HCT116 (cell line): ENCODE results near the gene LRP1B. TPM values are rescaled to one million over a fixed set of nuclear protein-coding genes. Genes with fewer than 3 reads are reported as not detected.

ENCODE experiments used
- ATAC-seq: fragments of 200-7000 bp; cut with Tn5 transposase; 2 replicates; pipeline ENCODE4 v1.9.1; 2020; ENCODE audit warnings: mild to moderate bottlenecking, moderate library complexity
- BruUV-seq: library from RNA; stranded (reverse); fragments of 400-500 nt; replicated peaks from 2 replicates; lab custom pipeline; 2021; lab: Mats Ljungman, UMichigan
- CTCF ChIA-PET: fragments of 300-600 bp; sonication (Branson Sonifier 250); formaldehyde crosslinking; loops from one replicate; lab custom pipeline; 2021; ENCODE audit warnings: antibody characterized with exemption; lab: Charles Lee
- POLR2A ChIA-PET: fragments of 300-600, 350-600 bp; sonication (Branson Sonifier 250); formaldehyde crosslinking; loops from one replicate; lab custom pipeline; 2021; ENCODE audit warnings: antibody characterized with exemption; lab: Charles Lee
- RAD21 ChIA-PET, 2 experiments: fragments of 300-600 bp; sonication (Branson Sonifier 250); formaldehyde crosslinking; loops; one replicate each; lab custom pipeline; 2023; ENCODE audit warnings: low total read pairs in 2 of 2; ENCODE audit not compliant: uncharacterized antibody in 2 of 2, unreplicated experiment in 2 of 2, low non-redundant PET in 1 of 2; lab: Charles Lee
- DNase-seq: peaks from one replicate; pipeline ENCODE4 v3.0.0-alpha.2; 2010; ENCODE audit warnings: low read depth, low spot score
- H2AFZ ChIP-seq: fragments of 200-600 bp; shearing (Covaris generic), sonication (generic); 2 replicates; pipeline ENCODE4 v1.6.1; 2017; ENCODE audit warnings: low read depth, mixed run types, mixed read lengths, antibody characterized with exemption, low read length; ENCODE audit not compliant: poor library complexity, severe bottlenecking
- H3K27ac ChIP-seq: 2 replicates; pipeline ENCODE4 v1.5.1; 2012; ENCODE audit warnings: low read depth, low read length
- H3K27me3 ChIP-seq: fragments of 200-600 bp; sonication (generic); 2 replicates; pipeline ENCODE4 v1.6.1; 2016; ENCODE audit warnings: mixed run types, low read length, mixed read lengths; ENCODE audit not compliant: insufficient read depth
- H3K36me3 ChIP-seq, 2 experiments: fragments of 200-500 bp in 1 of 2; fragments of 200-600 bp in 1 of 2; sonication (Bioruptor generic) in 1 of 2; sonication (generic) in 1 of 2; 2 replicates each; pipeline versions ENCODE4 v1.5.1 to v1.6.1; 2014 to 2016; ENCODE audit warnings: low read length in 2 of 2, inconsistent platforms in 1 of 2, mixed read lengths in 1 of 2, mixed run types in 1 of 2; ENCODE audit not compliant: insufficient read depth in 2 of 2, control insufficient read depth in 1 of 2
- H3K4me1 ChIP-seq, 2 experiments: fragments of 200-600 bp in 1 of 2; sonication (generic) in 1 of 2; 2 replicates each; pipeline versions ENCODE4 v1.5.1 to v1.6.1; 2012 to 2017; ENCODE audit warnings: low read length in 2 of 2, inconsistent platforms in 1 of 2, mild to moderate bottlenecking in 1 of 2, mixed read lengths in 1 of 2, mixed run types in 1 of 2, moderate library complexity in 1 of 2; ENCODE audit not compliant: insufficient read depth in 2 of 2, control insufficient read depth in 1 of 2
- H3K4me2 ChIP-seq: fragments of 200-600 bp; sonication (generic); 2 replicates; pipeline ENCODE4 v1.6.1; 2017; ENCODE audit warnings: mixed run types, low read length, mixed read lengths
- H3K4me3 ChIP-seq, 2 experiments: fragments of 200-600 bp in 1 of 2; sonication (generic) in 1 of 2; replicated peaks in 1 of 2; 2 replicates each; pipeline ENCODE4 v1.5.1; 2011 to 2016; ENCODE audit warnings: low read length in 2 of 2, control low read depth in 1 of 2, low read depth in 1 of 2, mild to moderate bottlenecking in 1 of 2, mixed read lengths in 1 of 2, mixed run types in 1 of 2
- H3K79me2 ChIP-seq: fragments of 200-600 bp; sonication (generic); 2 replicates; pipeline ENCODE4 v1.6.1; 2017; ENCODE audit warnings: mild to moderate bottlenecking, mixed run types, low read length, moderate library complexity, mixed read lengths; ENCODE audit not compliant: insufficient read depth
- H3K9ac ChIP-seq: fragments of 200-600 bp; sonication (generic); 2 replicates; pipeline ENCODE4 v1.6.1; 2016; ENCODE audit warnings: low read length, mixed read lengths
- H3K9me2 ChIP-seq: fragments of 200-600 bp; sonication (generic), shearing (Covaris generic); 2 replicates; pipeline ENCODE4 v1.6.1; 2017; ENCODE audit warnings: mixed run types, mild to moderate bottlenecking, moderate library complexity; ENCODE audit not compliant: insufficient read depth
- H3K9me3 ChIP-seq, 2 experiments: fragments of 200-500 bp in 1 of 2; fragments of 200-600 bp in 1 of 2; sonication (Bioruptor generic) in 1 of 2; sonication (generic) in 1 of 2; 2 replicates each; pipeline ENCODE4 v1.6.1; 2014 to 2017; ENCODE audit warnings: low read length in 2 of 2, mixed read lengths in 2 of 2, inconsistent platforms in 1 of 2, low read depth in 1 of 2, mild to moderate bottlenecking in 1 of 2, mixed run types in 1 of 2, moderate library complexity in 1 of 2; ENCODE audit not compliant: control insufficient read depth in 1 of 2, insufficient read depth in 1 of 2
- H4K20me1 ChIP-seq: fragments of 200-600 bp; sonication (generic), shearing (Covaris generic); 2 replicates; pipeline ENCODE4 v1.6.1; 2017; ENCODE audit warnings: mixed run types, mild to moderate bottlenecking, moderate library complexity; ENCODE audit not compliant: insufficient read depth
- CBX3 ChIP-seq: IDR thresholded peaks from 2 replicates; pipeline ENCODE4 v1.6.1; 2012; ENCODE audit warnings: low read depth
- CEBPB ChIP-seq: IDR thresholded peaks from 2 replicates; pipeline ENCODE4 v1.6.1; 2012; ENCODE audit warnings: low read depth
- EGR1 ChIP-seq: IDR thresholded peaks from 2 replicates; pipeline ENCODE4 v1.6.1; 2012; ENCODE audit warnings: low read depth
- EZH2 ChIP-seq: fragments of 200-600 bp; sonication (generic); IDR thresholded peaks from 2 replicates; pipeline ENCODE4 v1.6.1; 2017; ENCODE audit warnings: antibody characterized with exemption, mixed run types
- EZH2phosphoT487 ChIP-seq: fragments of 200-600 bp; IDR thresholded peaks from 2 replicates; pipeline ENCODE4 v1.6.1; 2018; ENCODE audit warnings: antibody characterized with exemption, borderline replicate concordance
- FOSL1 ChIP-seq: IDR thresholded peaks from 2 replicates; pipeline ENCODE4 v1.6.1; 2012; ENCODE audit warnings: low read depth
- POLR2AphosphoS5 ChIP-seq: IDR thresholded peaks from 2 replicates; pipeline ENCODE4 v1.6.1; 2011; ENCODE audit warnings: mild to moderate bottlenecking, low read depth, low read length, moderate library complexity
- RAD21 ChIP-seq: IDR thresholded peaks from 2 replicates; pipeline ENCODE4 v1.6.1; 2012; ENCODE audit warnings: low read depth, mild to moderate bottlenecking
- SIN3A ChIP-seq: IDR thresholded peaks from 2 replicates; pipeline ENCODE4 v1.6.1; 2012; ENCODE audit warnings: low read depth
- SRF ChIP-seq: IDR thresholded peaks from 2 replicates; pipeline ENCODE4 v1.6.1; 2012; ENCODE audit warnings: low read depth
- TCF7L2 ChIP-seq: IDR thresholded peaks from 2 replicates; pipeline ENCODE4 v1.7.0; 2011; ENCODE audit warnings: borderline replicate concordance, inconsistent platforms; ENCODE audit not compliant: insufficient read depth, insufficient read length; ENCODE audit errors: extremely low read depth
- intact Hi-C: fragments of 100-400 bp; cut with micrococcal nuclease; formaldehyde crosslinking; loops from 2 replicates; pipeline ENCODE4 v1.10.0; 2022
- total RNA-seq: library from RNA; stranded (reverse); gene quantifications from one replicate; pipeline ENCODE4 v1.2.1, GENCODE V29; 2021; ENCODE audit not compliant: unreplicated experiment
- TF ChIP-seq, protein P1 (sequence below): IDR thresholded peaks from 2 replicates; pipeline ENCODE4 v1.6.1; 2012
- TF ChIP-seq, protein P2 (sequence below): IDR thresholded peaks from 2 replicates; pipeline ENCODE4 v1.6.1; 2011; ENCODE audit warnings: mild to moderate bottlenecking, low read length, moderate library complexity; ENCODE audit not compliant: insufficient replicate concordance; ENCODE audit errors: extremely low read depth

The LRP1B gene
- total RNA-seq, 1 experiment from 2014 or later = 0.34 TPM

DNA sequence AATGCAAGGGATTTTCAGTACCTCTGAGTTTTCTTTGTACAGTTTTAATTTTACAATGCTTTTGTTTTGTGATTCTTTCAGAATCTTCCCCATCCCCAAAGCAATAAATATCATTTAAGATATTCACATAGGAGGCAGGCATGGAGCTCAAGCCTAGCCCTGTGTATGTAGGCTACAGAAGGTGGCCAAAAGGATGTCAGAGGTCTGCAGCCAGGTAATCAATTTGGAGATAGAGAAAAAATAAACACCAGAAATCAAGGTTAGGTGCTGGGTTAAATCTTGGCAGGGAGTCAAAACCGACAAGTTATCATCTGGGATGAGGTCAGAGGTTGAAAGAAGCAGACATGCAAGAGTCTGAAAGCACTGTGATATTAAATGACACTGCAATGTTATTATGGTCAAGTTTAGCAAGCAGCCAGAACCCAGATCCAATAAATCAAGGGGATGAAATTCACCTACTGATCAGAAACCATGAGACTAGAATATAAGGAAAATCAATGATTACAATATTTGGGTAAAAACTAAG, 45.1 kb upstream of the LRP1B start:
- no TSS peak for BruUV-seq

DNA sequence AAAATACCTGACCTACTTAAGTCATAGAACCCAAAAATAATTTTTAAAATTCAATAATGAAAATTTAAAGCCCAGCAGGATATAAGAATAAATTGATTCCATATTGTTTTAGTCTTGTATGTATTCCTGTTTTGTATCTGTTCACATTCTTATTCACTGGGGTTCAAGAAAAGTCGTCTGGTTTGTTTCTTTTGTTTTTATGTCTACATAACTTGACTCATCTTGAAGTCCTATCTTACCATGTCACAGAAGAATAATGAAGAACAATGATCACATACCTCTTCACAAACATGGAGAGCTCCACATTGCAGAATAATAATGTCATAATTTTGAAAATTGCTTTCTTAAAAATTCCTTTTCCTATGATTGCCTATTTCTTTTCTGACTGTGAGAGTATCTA, 43.4 kb upstream of the LRP1B start:
- POLR2A ChIA-PET = no interaction called here
- TF ChIP-seq, protein P1, sequence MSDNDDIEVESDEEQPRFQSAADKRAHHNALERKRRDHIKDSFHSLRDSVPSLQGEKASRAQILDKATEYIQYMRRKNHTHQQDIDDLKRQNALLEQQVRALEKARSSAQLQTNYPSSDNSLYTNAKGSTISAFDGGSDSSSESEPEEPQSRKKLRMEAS = no peak
- TF ChIP-seq EZH2phosphoT487 = no peak
- no peak for TF ChIP-seq CEBPB
- TF ChIP-seq EGR1 = no peak
- no peak for TF ChIP-seq SRF
- no peak for TF ChIP-seq FOSL1
- TF ChIP-seq, protein P2, sequence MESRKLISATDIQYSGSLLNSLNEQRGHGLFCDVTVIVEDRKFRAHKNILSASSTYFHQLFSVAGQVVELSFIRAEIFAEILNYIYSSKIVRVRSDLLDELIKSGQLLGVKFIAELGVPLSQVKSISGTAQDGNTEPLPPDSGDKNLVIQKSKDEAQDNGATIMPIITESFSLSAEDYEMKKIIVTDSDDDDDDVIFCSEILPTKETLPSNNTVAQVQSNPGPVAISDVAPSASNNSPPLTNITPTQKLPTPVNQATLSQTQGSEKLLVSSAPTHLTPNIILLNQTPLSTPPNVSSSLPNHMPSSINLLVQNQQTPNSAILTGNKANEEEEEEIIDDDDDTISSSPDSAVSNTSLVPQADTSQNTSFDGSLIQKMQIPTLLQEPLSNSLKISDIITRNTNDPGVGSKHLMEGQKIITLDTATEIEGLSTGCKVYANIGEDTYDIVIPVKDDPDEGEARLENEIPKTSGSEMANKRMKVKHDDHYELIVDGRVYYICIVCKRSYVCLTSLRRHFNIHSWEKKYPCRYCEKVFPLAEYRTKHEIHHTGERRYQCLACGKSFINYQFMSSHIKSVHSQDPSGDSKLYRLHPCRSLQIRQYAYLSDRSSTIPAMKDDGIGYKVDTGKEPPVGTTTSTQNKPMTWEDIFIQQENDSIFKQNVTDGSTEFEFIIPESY = no peak
- no peak for TF ChIP-seq TCF7L2
- TF ChIP-seq CBX3 = no peak

More for the DNA sequence above, 45.1 kb upstream of the LRP1B start:
- ChIA-PET RAD21 (no interaction called here), CTCF (no interaction called here), POLR2A (interaction anchor here (1.0 kb wide), 1 partner anchor 9 kb away, joined by 3 read pairs; no protein-coding TSS in a partner anchor)
- Histone ChIP-seq H3K27ac (no peak overlapping the region), H3K4me1 (peaks cover 0 to under 1% of the 10 kb centered on the region in 2 experiments; a peak in 2 of 4 replicates), H3K79me2 (no peaks in the 10 kb centered on the region), H3K9ac (no peak overlapping the region), H3K27me3 (no peaks in the 10 kb centered on the region), H3K4me2 (no peak overlapping the region), H3K4me3 (no peak overlapping the region), H3K9me2 (no peaks in the 10 kb centered on the region), H3K36me3 (no peaks in the 10 kb centered on the region), H3K9me3 (no peaks in the 10 kb centered on the region), H4K20me1 (no peaks in the 10 kb centered on the region), H2AFZ (no peak overlapping the region)
- TF ChIP-seq SIN3A = no peak
- TF ChIP-seq EZH2 = no peak
- no peak for TF ChIP-seq RAD21
- TF ChIP-seq, protein P2 = no peak
- no peak for TF ChIP-seq EZH2phosphoT487
- TF ChIP-seq POLR2AphosphoS5 = no peak
- intact Hi-C loops = no loop called here
- DNase-seq (no peak), ATAC-seq (no peak)

More for the DNA sequence above, 43.4 kb upstream of the LRP1B start:
- Histone ChIP-seq H3K9ac (no peak overlapping the region), H3K36me3 (no peaks in the 10 kb centered on the region), H3K4me1 (no peaks in the 10 kb centered on the region), H4K20me1 (no peaks in the 10 kb centered on the region), H3K27ac (no peak overlapping the region), H3K4me2 (no peak overlapping the region), H3K9me2 (no peaks in the 10 kb centered on the region), H3K9me3 (no peaks in the 10 kb centered on the region), H3K79me2 (no peaks in the 10 kb centered on the region), H3K27me3 (no peaks in the 10 kb centered on the region), H3K4me3 (no peak overlapping the region), H2AFZ (no peak overlapping the region)
- intact Hi-C loops = no loop called here
- RAD21 ChIA-PET = no interaction called here
- DNase-seq (no peak), ATAC-seq (no peak)
- CTCF ChIA-PET = no interaction called here
- no TSS peak for BruUV-seq
